Astrocyte (in vitro differentiated cells and primary cell): ENCODE results near the gene KRT79. TPM values are rescaled to one million over a fixed set of nuclear protein-coding genes. Genes with fewer than 3 reads are reported as not detected.

Experiments
- DNase-seq: peaks from one replicate; pipeline ENCODE4 v3.0.0-alpha.2; 2010; ENCODE audit warnings: low read depth
- FAIRE-seq: peaks from 2 replicates; lab custom pipeline; 2011; peaks lifted over from hg19 to GRCh38; lab: Jason Lieb, UNC
- H2AFZ ChIP-seq: 2 replicates; pipeline ENCODE4 v1.6.0; 2012; ENCODE audit warnings: low read depth, low read length, inconsistent platforms
- H3K27ac ChIP-seq: 2 replicates; pipeline ENCODE4 v1.5.1; 2011; ENCODE audit warnings: low read depth, low read length, inconsistent platforms
- H3K27me3 ChIP-seq: 2 replicates; pipeline ENCODE4 v1.6.0; 2011; ENCODE audit warnings: low read length, inconsistent platforms; ENCODE audit not compliant: insufficient read depth
- H3K36me3 ChIP-seq: 2 replicates; pipeline ENCODE4 v1.5.1; 2011; ENCODE audit warnings: low read length, inconsistent platforms; ENCODE audit not compliant: insufficient read depth
- H3K4me1 ChIP-seq: 2 replicates; pipeline ENCODE4 v1.5.1; 2011; ENCODE audit warnings: low read length, inconsistent platforms; ENCODE audit not compliant: insufficient read depth
- H3K4me2 ChIP-seq: 2 replicates; pipeline ENCODE4 v1.6.0; 2012; ENCODE audit warnings: low read length, inconsistent platforms
- H3K4me3 ChIP-seq: 2 replicates; pipeline ENCODE4 v1.5.1; 2011; ENCODE audit warnings: low read depth, mild to moderate bottlenecking, low read length, inconsistent platforms; ENCODE audit not compliant: insufficient read depth
- H3K79me2 ChIP-seq: 2 replicates; pipeline ENCODE4 v1.6.0; 2012; ENCODE audit warnings: mild to moderate bottlenecking, low read length, inconsistent platforms; ENCODE audit not compliant: insufficient read depth
- H3K9ac ChIP-seq: 2 replicates; pipeline ENCODE4 v1.6.0; 2012; ENCODE audit warnings: mild to moderate bottlenecking, low read length, inconsistent platforms
- H3K9me3 ChIP-seq: 2 replicates; pipeline ENCODE4 v1.5.1; 2012; ENCODE audit warnings: low read depth, mild to moderate bottlenecking, low read length, inconsistent platforms; ENCODE audit not compliant: insufficient read depth
- H4K20me1 ChIP-seq: 2 replicates; pipeline ENCODE4 v1.6.0; 2012; ENCODE audit warnings: low read length, inconsistent platforms; ENCODE audit not compliant: insufficient read depth
- H3K27ac Mint-ChIP-seq: one replicate; pipeline ENCODE4 v1.8.0; 2021; ENCODE audit warnings: mild to moderate bottlenecking, mixed read lengths; ENCODE audit not compliant: unreplicated experiment
- H3K27me3 Mint-ChIP-seq: one replicate; pipeline ENCODE4 v1.8.0; 2021; ENCODE audit warnings: low read depth, mixed read lengths; ENCODE audit not compliant: unreplicated experiment
- H3K36me3 Mint-ChIP-seq: one replicate; pipeline ENCODE4 v1.8.0; 2021; ENCODE audit warnings: low read depth, mixed read lengths; ENCODE audit not compliant: unreplicated experiment
- H3K4me1 Mint-ChIP-seq: one replicate; pipeline ENCODE4 v1.8.0; 2021; ENCODE audit warnings: low read depth, mixed read lengths; ENCODE audit not compliant: unreplicated experiment
- H3K4me3 Mint-ChIP-seq: one replicate; pipeline ENCODE4 v1.8.0; 2021; ENCODE audit warnings: mild to moderate bottlenecking, moderate library complexity, mixed read lengths; ENCODE audit not compliant: unreplicated experiment
- H3K9me3 Mint-ChIP-seq: one replicate; pipeline ENCODE4 v1.8.0; 2021; ENCODE audit warnings: mild to moderate bottlenecking, mixed read lengths; ENCODE audit not compliant: unreplicated experiment
- EZH2 ChIP-seq: IDR thresholded peaks from 2 replicates; pipeline ENCODE4 v1.6.1; 2012; ENCODE audit warnings: mild to moderate bottlenecking, low read length, inconsistent platforms; ENCODE audit not compliant: insufficient read depth
- total RNA-seq: library from RNA; stranded (reverse); gene quantifications from 2 replicates; pipeline ENCODE4 v1.2.1, GENCODE V29; 2021
- TF ChIP-seq, protein P1 (sequence below): IDR thresholded peaks from 2 replicates; pipeline ENCODE4 v1.5.1; 2011; ENCODE audit warnings: low read depth, mild to moderate bottlenecking, inconsistent platforms, low read length, moderate library complexity; ENCODE audit not compliant: insufficient read depth

KRT79 gene
- total RNA-seq, 1 donor from 2014 or later = 0.50 TPM

DNA sequence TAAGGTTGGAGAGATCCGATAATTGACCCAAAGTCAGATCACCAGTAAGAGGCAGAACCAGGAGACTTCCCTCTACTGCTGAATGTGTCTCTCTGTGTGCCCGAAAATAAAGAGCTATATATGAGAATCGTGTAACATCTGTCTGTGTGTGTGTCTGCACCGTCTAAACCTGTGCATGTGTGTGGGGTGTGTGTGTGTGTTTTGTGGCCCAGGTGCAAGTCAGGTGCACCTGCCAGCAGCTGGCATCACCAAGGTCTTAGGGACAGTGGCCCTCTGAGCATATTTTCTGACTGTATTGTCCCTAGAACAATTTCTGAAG is 39.4 kb upstream of the KRT79 start:
- peak overlapping the region; percentile 91 for H3K9ac ChIP-seq
- no peaks in the 10 kb centered on the region for H3K9me3 Mint-ChIP-seq
- peaks cover 42% of the 10 kb centered on the region for H3K4me1 ChIP-seq
- H3K79me2 ChIP-seq = no peaks in the 10 kb centered on the region
- H3K4me1 Mint-ChIP-seq = peaks cover 40% of the 10 kb centered on the region
- no peaks in the 10 kb centered on the region for H3K27me3 ChIP-seq
- H3K4me3 ChIP-seq = peak overlapping the region; percentile 45
- peak overlapping the region; percentile 64 for H2AFZ ChIP-seq
- TF ChIP-seq, protein P1, sequence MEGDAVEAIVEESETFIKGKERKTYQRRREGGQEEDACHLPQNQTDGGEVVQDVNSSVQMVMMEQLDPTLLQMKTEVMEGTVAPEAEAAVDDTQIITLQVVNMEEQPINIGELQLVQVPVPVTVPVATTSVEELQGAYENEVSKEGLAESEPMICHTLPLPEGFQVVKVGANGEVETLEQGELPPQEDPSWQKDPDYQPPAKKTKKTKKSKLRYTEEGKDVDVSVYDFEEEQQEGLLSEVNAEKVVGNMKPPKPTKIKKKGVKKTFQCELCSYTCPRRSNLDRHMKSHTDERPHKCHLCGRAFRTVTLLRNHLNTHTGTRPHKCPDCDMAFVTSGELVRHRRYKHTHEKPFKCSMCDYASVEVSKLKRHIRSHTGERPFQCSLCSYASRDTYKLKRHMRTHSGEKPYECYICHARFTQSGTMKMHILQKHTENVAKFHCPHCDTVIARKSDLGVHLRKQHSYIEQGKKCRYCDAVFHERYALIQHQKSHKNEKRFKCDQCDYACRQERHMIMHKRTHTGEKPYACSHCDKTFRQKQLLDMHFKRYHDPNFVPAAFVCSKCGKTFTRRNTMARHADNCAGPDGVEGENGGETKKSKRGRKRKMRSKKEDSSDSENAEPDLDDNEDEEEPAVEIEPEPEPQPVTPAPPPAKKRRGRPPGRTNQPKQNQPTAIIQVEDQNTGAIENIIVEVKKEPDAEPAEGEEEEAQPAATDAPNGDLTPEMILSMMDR = no peak
- no peak for TF ChIP-seq EZH2
- no peak for FAIRE-seq
- H3K4me2 ChIP-seq = peak overlapping the region; percentile 88
- peaks cover 4% of the 10 kb centered on the region for H3K27me3 Mint-ChIP-seq
- H3K36me3 Mint-ChIP-seq = no peaks in the 10 kb centered on the region
- H3K36me3 ChIP-seq = no peaks in the 10 kb centered on the region
- no peaks in the 10 kb centered on the region for H3K9me3 ChIP-seq
- DNase-seq = no peak
- no peaks in the 10 kb centered on the region for H4K20me1 ChIP-seq
- H3K4me3 Mint-ChIP-seq = peak overlapping the region; percentile 52
- peak overlapping the region; percentile 95 for H3K27ac ChIP-seq
- peak overlapping the region; percentile 95 for H3K27ac Mint-ChIP-seq

DNA sequence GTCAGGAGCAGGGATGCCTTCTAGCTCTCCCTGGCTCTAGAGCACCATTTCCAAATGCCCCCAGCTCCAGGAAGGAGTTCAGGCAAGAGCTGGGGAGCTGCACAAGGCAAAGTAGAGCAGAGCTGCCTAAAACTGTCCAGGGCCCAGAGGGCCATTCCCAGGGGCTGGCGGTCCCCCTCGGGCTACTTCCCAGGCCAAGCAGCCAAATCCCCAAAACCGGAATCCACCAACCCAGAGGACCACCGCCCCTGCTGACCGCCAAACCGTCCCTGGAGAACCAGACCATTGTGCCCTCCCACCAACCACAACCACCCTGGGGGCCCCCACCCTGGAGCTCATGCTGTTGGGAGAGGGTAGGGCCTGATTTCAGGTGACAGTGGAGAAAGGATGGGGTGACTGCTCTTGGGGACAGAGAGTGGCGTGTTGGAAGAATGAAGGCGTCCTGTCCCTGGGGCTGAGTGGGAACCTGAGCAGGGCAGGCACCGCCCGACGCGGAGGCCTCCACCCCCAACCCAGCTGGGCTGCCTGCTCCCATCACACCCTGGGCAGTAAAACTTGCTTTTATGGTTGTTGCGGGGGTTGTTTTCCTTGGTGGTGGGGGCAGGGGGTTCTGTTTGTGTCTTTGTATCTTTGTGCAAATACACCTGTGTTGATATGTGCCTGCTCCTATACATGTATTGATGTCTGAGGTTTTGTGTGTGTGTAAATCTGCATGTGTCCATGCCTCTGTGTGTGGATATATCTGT is 38.7 kb upstream of the KRT79 start:
- TF ChIP-seq, protein P1 = no peak
- Mint-ChIP-seq H3K4me1 (peaks cover 38% of the 10 kb centered on the region), H3K9me3 (no peaks in the 10 kb centered on the region), H3K36me3 (no peaks in the 10 kb centered on the region), H3K27me3 (peaks cover 4% of the 10 kb centered on the region), H3K27ac (no peak overlapping the region), H3K4me3 (no peak overlapping the region)
- Histone ChIP-seq H3K4me1 (peaks cover 42% of the 10 kb centered on the region), H3K79me2 (no peaks in the 10 kb centered on the region), H3K9me3 (no peaks in the 10 kb centered on the region), H3K4me3 (no peak overlapping the region), H4K20me1 (no peaks in the 10 kb centered on the region), H3K27ac (peak overlapping the region; percentile 95), H3K4me2 (no peak overlapping the region), H2AFZ (no peak overlapping the region), H3K27me3 (no peaks in the 10 kb centered on the region), H3K9ac (peak overlapping the region; percentile 91), H3K36me3 (no peaks in the 10 kb centered on the region)
- DNase-seq (no peak), FAIRE-seq (no peak)
